Measurements from ENCODE around the gene MED12L. TPM values are rescaled to one million over a fixed set of nuclear protein-coding genes. Genes with fewer than 3 reads are reported as not detected.

The MED12L gene
- total and polyA plus RNA-seq, 7 donors = 0.16 to 0.71 (median 0.28) TPM; not detected in 2

DNA sequence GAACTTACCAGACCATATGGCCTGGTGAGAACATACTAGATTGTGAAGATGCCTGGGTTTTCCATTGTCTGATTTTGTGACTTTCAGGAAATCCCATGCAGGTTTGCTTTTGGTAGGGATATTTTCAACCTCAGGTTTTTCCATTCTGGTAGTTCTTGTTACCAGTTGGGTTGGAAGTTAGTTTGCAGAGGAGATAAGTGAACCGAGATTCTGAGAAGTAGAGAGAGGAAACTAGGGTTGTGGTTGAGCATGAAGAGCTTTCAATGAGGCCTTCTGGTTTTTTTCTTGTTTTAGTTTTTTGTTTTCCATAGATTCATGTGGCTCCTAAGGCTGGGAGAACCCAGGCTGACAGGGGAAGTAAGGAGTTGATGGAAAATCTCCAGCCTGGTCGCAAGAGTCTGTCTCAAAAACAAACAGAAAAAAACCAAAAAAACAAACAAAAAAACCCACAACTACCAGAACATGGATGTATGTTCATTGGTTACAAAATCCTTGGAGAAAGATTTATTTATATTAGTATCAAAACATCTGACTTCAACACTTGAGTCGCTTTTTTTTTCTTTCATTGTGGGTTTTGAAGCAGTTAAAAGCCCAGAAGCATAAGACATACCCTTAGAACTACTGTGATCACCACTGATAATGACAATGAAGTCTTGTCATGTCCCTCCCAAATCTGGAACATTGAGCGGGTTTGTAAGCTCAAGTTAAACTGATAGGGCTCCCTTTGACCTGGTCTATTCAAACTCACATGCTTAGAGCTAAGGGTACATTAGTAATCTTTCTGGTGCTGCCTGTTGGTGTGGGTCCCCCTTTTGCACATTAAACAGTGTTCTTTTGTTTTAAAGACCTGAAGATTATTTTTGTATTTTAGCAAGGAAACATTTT, 114.3 kb downstream of the MED12L start:
- no peaks in the 10 kb centered on the region for H3K36me3 ChIP-seq
- intact Hi-C loops (cut with DNase I) = no loop called here
- no peaks in the 10 kb centered on the region for H3K4me1 ChIP-seq
- H3K9me3 ChIP-seq = no peaks in the 10 kb centered on the region
- H3K27me3 ChIP-seq = no peaks in the 10 kb centered on the region
- TF ChIP-seq POLR2A (IDR thresholded peaks at IDR 0.05) = no peak
- TF ChIP-seq EP300 (IDR thresholded peaks at IDR 0.05) = no peak
- no peak for TF ChIP-seq CTCF (IDR thresholded peaks at IDR 0.05)
- no peak for TF ChIP-seq POLR2AphosphoS5 (IDR thresholded peaks at IDR 0.05)
- 65 to 77% methylated on average over 4 of the region's 4 CpGs for WGBS, 2 donors
- H3K4me3 ChIP-seq = no peak overlapping the region
- H3K27ac ChIP-seq = no peak overlapping the region
- no peak for DNase-seq

DNA sequence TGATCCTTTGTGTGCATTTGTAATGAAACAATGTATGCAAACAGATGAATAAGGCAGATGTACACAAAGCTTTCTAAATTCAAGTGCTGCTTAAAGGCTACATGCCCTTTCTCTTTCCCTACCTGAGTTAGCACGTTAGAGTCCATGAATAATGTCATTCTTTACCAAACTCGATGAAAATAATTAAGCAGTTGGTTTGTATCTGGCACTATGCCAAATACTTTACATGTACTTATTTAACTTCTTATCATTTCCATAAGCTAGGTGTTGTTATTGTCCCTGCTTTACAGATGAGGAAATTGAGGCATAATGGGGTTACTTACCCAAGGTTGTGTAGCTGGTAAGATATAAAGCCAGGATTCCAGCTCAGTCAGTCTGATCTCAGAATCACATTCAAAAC, 115.1 kb downstream of the MED12L start:
- intact Hi-C loops (cut with DNase I) = no loop called here
- Histone ChIP-seq H3K36me3 (no peaks in the 10 kb centered on the region), H3K4me1 (no peaks in the 10 kb centered on the region), H3K27ac (no peak overlapping the region), H3K4me3 (no peak overlapping the region), H3K9me3 (no peaks in the 10 kb centered on the region), H3K27me3 (no peaks in the 10 kb centered on the region)
- TF ChIP-seq POLR2A (IDR thresholded peaks at IDR 0.05) = no peak
- WGBS, 2 donors = 64 to 79% methylated on average over 2 of the region's 2 CpGs
- DNase-seq = no peak

- H3K27ac ChIP-seq = no peak overlapping the region
- intact Hi-C loops (cut with DNase I) = no loop called here
Measured at GRCh38 chr3:151201051-151201730, 115.7 kb downstream of the MED12L start.

DNA sequence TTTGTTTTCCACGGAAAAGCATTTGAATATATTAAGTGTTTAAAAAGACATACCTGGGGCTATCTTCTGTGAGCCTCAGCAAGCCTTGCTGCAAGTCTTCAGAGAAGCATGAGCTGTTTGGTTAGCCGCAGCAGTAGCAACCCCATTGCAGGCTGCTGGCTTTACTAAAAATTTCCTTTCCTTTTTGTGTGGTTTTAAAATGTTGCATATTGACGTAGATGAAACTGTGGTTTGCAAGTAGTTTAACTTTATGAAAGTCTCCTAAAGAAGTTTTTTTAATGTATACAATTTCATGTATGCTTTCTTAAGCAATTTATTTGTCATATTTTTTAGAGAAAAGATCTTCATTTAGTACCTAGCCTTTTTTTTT, 117.6 kb downstream of the MED12L start, which contains the start of gene GPR171:
Gene GPR171, minus strand, starts transcription at position 166 of the 370 bp plus-strand sequence. CDS start 3,830 bp downstream, outside the sequence.
- DNase-seq = no peak
- Histone ChIP-seq H3K4me3 (no peak within 1 kb of the TSS), H3K36me3 (no peaks in the 10 kb centered on the region), H3K9me3 (no peaks in the 10 kb centered on the region), H3K27ac (no peak within 1 kb of the TSS), H3K4me1 (no peaks in the 10 kb centered on the region), H3K27me3 (no peaks in the 10 kb centered on the region)
- WGBS, 2 donors = 59 to 87% methylated on average over 3 of the region's 3 CpGs
- intact Hi-C loops (cut with DNase I) = no loop called here
- TF ChIP-seq POLR2AphosphoS5 (IDR thresholded peaks at IDR 0.05) (no peak), CTCF (IDR thresholded peaks at IDR 0.05) (no peak), EP300 (IDR thresholded peaks at IDR 0.05) (no peak), POLR2A (IDR thresholded peaks at IDR 0.05) (no peak)

More at GRCh38 chr3:151201051-151201730, 115.7 kb downstream of the MED12L start:
- TF ChIP-seq POLR2A (IDR thresholded peaks at IDR 0.05) = no peak
- no peak for TF ChIP-seq EP300 (IDR thresholded peaks at IDR 0.05)
- no peak for TF ChIP-seq POLR2AphosphoS5 (IDR thresholded peaks at IDR 0.05)
- TF ChIP-seq CTCF (IDR thresholded peaks at IDR 0.05) = no peak
- no peaks in the 10 kb centered on the region for H3K4me1 ChIP-seq
- no peaks in the 10 kb centered on the region for H3K36me3 ChIP-seq
- WGBS, 2 donors = 81 to 93% methylated on average over 7 of the region's 7 CpGs
- H3K4me3 ChIP-seq = no peak overlapping the region
- no peaks in the 10 kb centered on the region for H3K27me3 ChIP-seq
- no peaks in the 10 kb centered on the region for H3K9me3 ChIP-seq
- no peak for DNase-seq
